Panc1 (cell line): Measurements from ENCODE around the gene NSL1. TPM values are rescaled to one million over a fixed set of nuclear protein-coding genes. Genes with fewer than 3 reads are reported as not detected.
"Not testable (repeated sequence)": the region's sequence is repeated elsewhere in the genome, so short reads cannot be mapped to it uniquely, and the experiment has no call there.

ENCODE experiments used
- ATAC-seq: fragments of 200-7000 bp; cut with Tn5 transposase; 2 replicates; pipeline ENCODE4 v1.9.1; 2020; ENCODE audit warnings: mild to moderate bottlenecking, moderate library complexity
- BruUV-seq: library from RNA; stranded (reverse); fragments of 400-500 nt; replicated peaks from 2 replicates; lab custom pipeline; 2021; lab: Mats Ljungman, UMichigan
- CTCF ChIA-PET: fragments of 300-600 bp; sonication (Branson Sonifier 250); formaldehyde crosslinking; loops from one replicate; lab custom pipeline; 2022; ENCODE audit warnings: antibody characterized with exemption; lab: Charles Lee
- POLR2A ChIA-PET: fragments of 300-600 bp; sonication (Branson Sonifier 250); formaldehyde crosslinking; loops from one replicate; lab custom pipeline; 2022; ENCODE audit warnings: antibody characterized with exemption; lab: Charles Lee
- DNase-seq: peaks from one replicate; pipeline ENCODE4 v3.0.0-alpha.2; 2010; ENCODE audit warnings: low read depth, low spot score
- H3K27ac ChIP-seq: 2 replicates; pipeline ENCODE4 v1.5.1; 2011; ENCODE audit warnings: mild to moderate bottlenecking, low read length, inconsistent platforms
- H3K27me3 ChIP-seq: fragments of 200-500 bp; sonication (Bioruptor generic); 2 replicates; pipeline ENCODE4 v1.6.0; 2014; ENCODE audit warnings: low read length, inconsistent platforms; ENCODE audit not compliant: control insufficient read depth, insufficient read depth
- H3K36me3 ChIP-seq: fragments of 200-500 bp; sonication (Bioruptor generic); 2 replicates; pipeline ENCODE4 v1.5.1; 2014; ENCODE audit warnings: inconsistent platforms, mild to moderate bottlenecking, low read length, moderate library complexity; ENCODE audit not compliant: control insufficient read depth, insufficient read depth
- H3K4me1 ChIP-seq: 2 replicates; pipeline ENCODE4 v1.5.1; 2011; ENCODE audit warnings: inconsistent platforms, mild to moderate bottlenecking, low read length, moderate library complexity; ENCODE audit not compliant: control insufficient read depth, insufficient read depth
- H3K4me3 ChIP-seq, 2 experiments: 2 replicates each; pipeline ENCODE4 v1.5.1; 2011 to 2012; ENCODE audit warnings: low read depth in 2 of 2, low read length in 2 of 2, mild to moderate bottlenecking in 2 of 2, inconsistent platforms in 1 of 2, moderate library complexity in 1 of 2
- H3K9me3 ChIP-seq: fragments of 200-500 bp; sonication (Bioruptor generic); 2 replicates; pipeline ENCODE4 v1.5.1; 2014; ENCODE audit warnings: low read depth, mild to moderate bottlenecking, inconsistent platforms, low read length, moderate library complexity; ENCODE audit not compliant: control insufficient read depth, insufficient read depth
- CTCF ChIP-seq: fragments of 450-650 bp; IDR thresholded peaks from 2 replicates; pipeline ENCODE4 v1.5.1; 2017; ENCODE audit warnings: mild to moderate bottlenecking
- POLR2AphosphoS5 ChIP-seq: IDR thresholded peaks from 2 replicates; pipeline ENCODE4 v1.6.1; 2012; ENCODE audit warnings: mild to moderate bottlenecking, low read depth, low read length, moderate library complexity
- REST ChIP-seq, 2 experiments: IDR thresholded peaks; 2 replicates each; pipeline ENCODE4 v1.6.1; 2011 to 2012; ENCODE audit warnings: low read depth in 2 of 2, control low read depth in 1 of 2, low read length in 1 of 2, mild to moderate bottlenecking in 1 of 2, moderate library complexity in 1 of 2; ENCODE audit not compliant: insufficient read depth in 1 of 2
- SIN3A ChIP-seq: IDR thresholded peaks from 2 replicates; pipeline ENCODE4 v1.6.1; 2012; ENCODE audit warnings: low read depth, mild to moderate bottlenecking, low read length, moderate library complexity, borderline replicate concordance; ENCODE audit not compliant: insufficient read depth
- TCF7L2 ChIP-seq: IDR thresholded peaks from 2 replicates; pipeline ENCODE4 v1.6.1; 2011; ENCODE audit warnings: mild to moderate bottlenecking, low read depth, low read length, inconsistent platforms
- in situ Hi-C: cut with HindIII; loops from 2 replicates; pipeline ENCODE4 v1.10.0; 2016; ENCODE audit warnings: low sequenced_read_pairs, low pct_unique_long_range_greater_than_20kb
- intact Hi-C: fragments of 100-400 bp; cut with micrococcal nuclease; formaldehyde crosslinking; loops from one replicate; pipeline ENCODE4 v1.10.0; 2022; ENCODE audit not compliant: unreplicated experiment
- total RNA-seq: library from RNA; stranded (reverse); gene quantifications from one replicate; pipeline ENCODE4 v1.2.1, GENCODE V29; 2021; ENCODE audit not compliant: unreplicated experiment

The NSL1 gene
- total RNA-seq, 1 experiment from 2014 or later = 21.8 TPM

- DNase-seq (no peak), ATAC-seq (no peak)
- TF ChIP-seq CTCF (no peak), POLR2AphosphoS5 (no peak), SIN3A (no peak), REST (IDR thresholded peaks at IDR 0.05; ENCODE audit: insufficient read depth in 1 of 2, low read depth in 2 of 2, low read length in 1 of 2) (no peak), TCF7L2 (no peak)
- CTCF ChIA-PET = no interaction called here
- Histone ChIP-seq H3K36me3 (no peaks in the 10 kb centered on the region), H3K27ac (no peak overlapping the region), H3K27me3 (peaks cover 3% of the 10 kb centered on the region), H3K4me3 (no peak overlapping the region), H3K9me3 (no peaks in the 10 kb centered on the region), H3K4me1 (no peaks in the 10 kb centered on the region)
- no TSS peak for BruUV-seq
- POLR2A ChIA-PET = no interaction called here
- in situ Hi-C loops (no loop called here), intact Hi-C loops (loop anchor here (10.0 kb wide), 1 partner anchor 48 kb away; no protein-coding TSS in a partner anchor)
These were observed 78.9 kb downstream of the NSL1 start for GRCh38 chr1:212712451-212713303.

DNA sequence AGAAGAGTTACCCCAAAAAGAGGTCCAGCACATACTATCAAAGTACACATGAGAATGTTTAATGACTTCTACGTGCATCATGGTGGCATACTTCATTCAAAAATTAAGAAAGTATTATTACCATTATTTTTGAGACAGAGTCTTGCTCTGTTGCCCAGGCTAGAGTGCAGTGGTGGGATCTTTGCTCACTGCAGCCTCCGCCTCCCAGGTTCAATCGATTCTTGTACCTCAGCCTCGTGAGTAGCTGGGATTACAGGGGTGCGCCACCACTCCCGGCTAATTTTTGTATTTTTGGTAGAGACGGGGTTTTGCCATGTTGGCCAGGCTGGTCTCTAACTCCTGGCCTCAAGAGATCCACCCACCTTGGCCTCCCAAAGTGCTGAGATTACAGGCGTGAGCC is 79.6 kb downstream of the NSL1 start:
- CTCF ChIA-PET, H3K27ac ChIP-seq, BruUV-seq, H3K36me3 ChIP-seq, H3K4me1 ChIP-seq, ATAC-seq, H3K9me3 ChIP-seq, DNase-seq, H3K4me3 ChIP-seq, in situ Hi-C loops, H3K27me3 ChIP-seq, POLR2A ChIA-PET: not testable (repeated sequence)
- intact Hi-C loops = loop anchor here (10.0 kb wide), 1 partner anchor 47 kb away; no protein-coding TSS in a partner anchor

- no peak overlapping the region for H3K27ac ChIP-seq
- H3K4me1 ChIP-seq = no peaks in the 10 kb centered on the region
- intact Hi-C loops (loop anchor here (10.0 kb wide), 1 partner anchor 46 kb away; no protein-coding TSS in a partner anchor), in situ Hi-C loops (no loop called here)
- H3K27me3 ChIP-seq = no peaks in the 10 kb centered on the region
- no peaks in the 10 kb centered on the region for H3K36me3 ChIP-seq
- no TSS peak for BruUV-seq
- ATAC-seq (no peak), DNase-seq (no peak)
- TF ChIP-seq POLR2AphosphoS5 (no peak), SIN3A (no peak), TCF7L2 (no peak), CTCF (no peak), REST (IDR thresholded peaks at IDR 0.05; ENCODE audit: insufficient read depth in 1 of 2, low read depth in 2 of 2, low read length in 1 of 2) (no peak)
- ChIA-PET CTCF (no interaction called here), POLR2A (no interaction called here)
- H3K9me3 ChIP-seq = no peaks in the 10 kb centered on the region
- no peak overlapping the region for H3K4me3 ChIP-seq
These were observed 81.0 kb downstream of the NSL1 start for GRCh38 chr1:212710566-212710965.
